ENCODE measurements around the gene RFTN1.

The RFTN1 gene

DNA sequence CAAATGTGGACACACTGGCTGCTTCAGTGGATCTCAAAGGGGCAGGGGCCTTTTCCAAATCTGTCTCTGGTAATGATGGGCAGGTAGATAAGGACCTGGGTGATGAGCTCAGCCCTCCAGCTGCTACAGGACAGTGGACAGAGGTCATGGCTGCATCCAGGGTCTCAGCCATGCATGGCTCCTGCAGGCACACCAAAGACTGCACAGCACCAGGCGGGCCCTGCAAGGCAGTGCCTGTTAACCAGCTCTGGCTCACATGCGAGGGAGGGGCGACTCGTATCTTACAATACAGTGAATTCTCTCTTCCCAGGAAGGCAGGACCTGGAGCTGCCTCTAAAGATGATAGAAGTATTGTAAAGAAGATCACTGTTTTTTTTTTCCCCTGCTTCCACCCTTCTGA lies 189.8 kb downstream of the RFTN1 start:
- TF ChIP-seq, protein P1, sequence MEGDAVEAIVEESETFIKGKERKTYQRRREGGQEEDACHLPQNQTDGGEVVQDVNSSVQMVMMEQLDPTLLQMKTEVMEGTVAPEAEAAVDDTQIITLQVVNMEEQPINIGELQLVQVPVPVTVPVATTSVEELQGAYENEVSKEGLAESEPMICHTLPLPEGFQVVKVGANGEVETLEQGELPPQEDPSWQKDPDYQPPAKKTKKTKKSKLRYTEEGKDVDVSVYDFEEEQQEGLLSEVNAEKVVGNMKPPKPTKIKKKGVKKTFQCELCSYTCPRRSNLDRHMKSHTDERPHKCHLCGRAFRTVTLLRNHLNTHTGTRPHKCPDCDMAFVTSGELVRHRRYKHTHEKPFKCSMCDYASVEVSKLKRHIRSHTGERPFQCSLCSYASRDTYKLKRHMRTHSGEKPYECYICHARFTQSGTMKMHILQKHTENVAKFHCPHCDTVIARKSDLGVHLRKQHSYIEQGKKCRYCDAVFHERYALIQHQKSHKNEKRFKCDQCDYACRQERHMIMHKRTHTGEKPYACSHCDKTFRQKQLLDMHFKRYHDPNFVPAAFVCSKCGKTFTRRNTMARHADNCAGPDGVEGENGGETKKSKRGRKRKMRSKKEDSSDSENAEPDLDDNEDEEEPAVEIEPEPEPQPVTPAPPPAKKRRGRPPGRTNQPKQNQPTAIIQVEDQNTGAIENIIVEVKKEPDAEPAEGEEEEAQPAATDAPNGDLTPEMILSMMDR (conservative IDR thresholded peaks at IDR 0.05), result no peak

DNA sequence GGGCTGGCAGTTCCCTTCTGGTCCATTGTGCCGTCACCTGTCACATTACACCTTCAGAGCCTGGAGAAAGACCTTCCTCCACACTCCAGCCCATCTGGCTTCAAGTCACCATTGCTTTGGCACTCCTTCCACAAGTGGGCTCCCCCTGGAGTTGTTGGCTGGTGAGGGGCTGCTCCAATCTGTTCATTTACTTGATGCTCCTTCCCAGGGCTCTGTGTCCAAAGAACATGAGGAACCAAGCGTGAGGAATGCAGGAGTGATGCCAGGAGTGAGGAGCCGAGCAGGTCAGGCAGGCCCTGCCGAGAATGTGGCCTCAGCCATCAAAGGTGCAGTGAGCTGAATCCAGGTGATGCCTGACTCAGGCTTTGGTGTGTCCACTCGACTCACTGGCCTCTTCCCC lies 191.3 kb downstream of the RFTN1 start:
- TF ChIP-seq, protein P1 (conservative IDR thresholded peaks at IDR 0.05), result no peak

More for the DNA sequence above, 189.8 kb downstream of the RFTN1 start:
- no peak overlapping the region for H3K27ac ChIP-seq

GRCh38 chr3:16320711-16321110 lies 192.8 kb downstream of the RFTN1 start:
- TF ChIP-seq, protein P1 (conservative IDR thresholded peaks at IDR 0.05), result no peak
- H3K27ac ChIP-seq, result no peak overlapping the region

More for the DNA sequence above, 191.3 kb downstream of the RFTN1 start:
- H3K27ac ChIP-seq, result no peak overlapping the region

GRCh38 chr3:16319723-16320122 lies 193.8 kb downstream of the RFTN1 start:
- TF ChIP-seq, protein P1 (conservative IDR thresholded peaks at IDR 0.05), result no peak; the same call in 1 of the 2 replicates
- H3K27ac ChIP-seq, result no peak overlapping the region

DNA sequence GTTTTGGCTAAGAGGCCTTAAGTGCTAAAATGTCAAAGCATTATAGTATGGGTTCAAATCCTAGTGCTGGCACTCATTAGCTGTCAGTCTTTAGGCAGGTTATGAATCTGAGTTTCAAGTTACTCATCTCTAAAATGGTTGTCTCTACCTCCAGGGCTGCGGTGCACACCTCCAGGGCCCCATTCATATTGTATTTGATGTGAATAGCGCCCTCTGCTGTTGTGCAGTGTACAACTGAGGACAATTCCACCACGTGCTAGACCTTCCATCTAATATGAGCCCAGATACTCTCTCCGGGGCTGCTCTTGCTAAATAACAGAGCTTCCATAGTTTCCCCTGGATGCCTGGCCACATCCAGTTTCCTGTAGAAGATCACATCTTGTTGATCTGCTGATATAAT lies 194.2 kb downstream of the RFTN1 start:
- TF ChIP-seq, protein P1 (conservative IDR thresholded peaks at IDR 0.05), result peak; percentile 24; the same call in 1 of the 2 replicates
- no peak overlapping the region for H3K27ac ChIP-seq

DNA sequence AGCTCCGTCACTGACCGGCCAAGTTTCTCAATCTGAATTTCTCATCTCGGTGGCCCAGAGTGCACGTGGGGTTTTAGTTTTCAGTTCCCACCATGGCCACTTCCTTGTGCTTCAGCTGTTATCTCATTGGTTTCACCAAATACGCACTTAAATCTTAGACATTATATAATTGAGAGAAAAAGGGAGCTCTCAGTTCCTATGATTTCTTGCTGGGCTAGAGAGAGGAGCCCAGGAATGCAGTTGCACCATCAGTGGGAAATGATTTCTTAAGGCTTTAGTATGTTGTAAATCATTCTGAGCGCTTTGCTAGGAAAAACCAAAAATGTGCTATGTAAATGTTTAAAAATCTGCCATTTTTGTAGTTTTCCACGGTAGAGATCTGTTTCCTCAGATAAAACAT lies 195.3 kb downstream of the RFTN1 start:
- TF ChIP-seq, protein P1 (conservative IDR thresholded peaks at IDR 0.05), result no peak
- no peak overlapping the region for H3K27ac ChIP-seq

DNA sequence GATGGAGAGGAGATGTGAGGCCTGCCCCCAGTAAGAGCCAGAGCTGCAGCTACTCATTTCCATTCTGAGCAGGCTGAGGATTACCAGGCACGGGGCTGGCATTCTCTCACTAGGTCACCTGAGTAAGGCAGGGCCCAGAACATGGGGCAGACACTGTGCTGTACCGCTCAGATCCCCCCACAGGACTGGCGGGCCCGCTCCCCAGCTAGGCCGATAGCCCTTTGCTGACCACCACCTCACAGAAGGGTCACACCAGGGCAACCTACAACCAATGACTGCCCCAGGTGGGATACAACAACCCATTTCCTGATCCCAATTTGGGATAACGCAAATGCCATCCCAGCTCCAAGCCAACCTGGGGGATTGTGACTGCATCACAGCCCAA lies 195.9 kb downstream of the RFTN1 start:
- H3K27ac ChIP-seq, result no peak overlapping the region
- TF ChIP-seq, protein P1 (conservative IDR thresholded peaks at IDR 0.05), result no peak

Data from VCaP (cell line).